ENCODE measurements around the gene RCAN2.

DNA sequence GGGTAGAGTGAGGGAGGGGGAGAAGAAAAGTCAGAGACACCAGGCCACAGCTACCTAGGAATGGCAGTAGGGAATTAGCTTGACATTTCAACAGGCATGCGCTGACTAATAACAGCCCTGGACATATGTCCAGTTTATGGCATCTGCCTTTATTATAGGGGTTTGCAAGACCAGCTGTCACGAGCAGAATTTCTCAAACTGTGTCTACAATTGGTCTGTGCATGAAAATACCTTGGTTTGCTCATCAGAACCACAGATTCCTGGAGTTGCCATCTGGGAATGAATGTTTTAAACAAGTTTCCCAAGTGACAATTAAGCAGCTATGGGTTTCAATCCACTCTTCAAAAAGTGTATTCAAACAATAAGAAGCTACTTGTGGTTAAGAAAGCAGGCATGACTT is 210.1 kb downstream of the RCAN2 start:
- TF ChIP-seq, protein P1, sequence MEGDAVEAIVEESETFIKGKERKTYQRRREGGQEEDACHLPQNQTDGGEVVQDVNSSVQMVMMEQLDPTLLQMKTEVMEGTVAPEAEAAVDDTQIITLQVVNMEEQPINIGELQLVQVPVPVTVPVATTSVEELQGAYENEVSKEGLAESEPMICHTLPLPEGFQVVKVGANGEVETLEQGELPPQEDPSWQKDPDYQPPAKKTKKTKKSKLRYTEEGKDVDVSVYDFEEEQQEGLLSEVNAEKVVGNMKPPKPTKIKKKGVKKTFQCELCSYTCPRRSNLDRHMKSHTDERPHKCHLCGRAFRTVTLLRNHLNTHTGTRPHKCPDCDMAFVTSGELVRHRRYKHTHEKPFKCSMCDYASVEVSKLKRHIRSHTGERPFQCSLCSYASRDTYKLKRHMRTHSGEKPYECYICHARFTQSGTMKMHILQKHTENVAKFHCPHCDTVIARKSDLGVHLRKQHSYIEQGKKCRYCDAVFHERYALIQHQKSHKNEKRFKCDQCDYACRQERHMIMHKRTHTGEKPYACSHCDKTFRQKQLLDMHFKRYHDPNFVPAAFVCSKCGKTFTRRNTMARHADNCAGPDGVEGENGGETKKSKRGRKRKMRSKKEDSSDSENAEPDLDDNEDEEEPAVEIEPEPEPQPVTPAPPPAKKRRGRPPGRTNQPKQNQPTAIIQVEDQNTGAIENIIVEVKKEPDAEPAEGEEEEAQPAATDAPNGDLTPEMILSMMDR (conservative IDR thresholded peaks at IDR 0.05; ENCODE audit: low read depth, low read length), result no peak
- TF ChIP-seq EZH2 (IDR thresholded peaks at IDR 0.05; ENCODE audit: borderline replicate concordance, low read depth, low read length, poor library complexity, severe bottlenecking), result no peak

Data from A673 (cell line).